AG08395 (cell line): ENCODE results near the gene ZNF101.

ENCODE experiments used
- DNase-seq: peaks from one replicate; pipeline ENCODE4 v3.0.0; 2012; ENCODE audit warnings: mixed read lengths, low spot score

The ZNF101 gene

GRCh38 chr19:19711934-19712828 lies 43.5 kb downstream of the ZNF101 start:
- DNase-seq, result no peak

GRCh38 chr19:19719798-19720197 lies 51.2 kb downstream of the ZNF101 start:
- no peak for DNase-seq

GRCh38 chr19:19721896-19722295 lies 53.3 kb downstream of the ZNF101 start:
- no peak for DNase-seq

- DNase-seq, result peak; percentile 100
These were observed 64.2 kb downstream of the ZNF101 start, which contains the start of gene ZNF14 for GRCh38 chr19:19732579-19733501. Gene ZNF14 (minus strand): TSS chr19:19733112. CDS start chr19:19732958, 154 bp downstream.
